Left renal pelvis (tissue), 4 donors: ENCODE results near the gene GPD1. TPM values are rescaled to one million over a fixed set of nuclear protein-coding genes. Genes with fewer than 3 reads are reported as not detected.

Experiments
- DNase-seq, 4 donors: peaks; one replicate each; pipeline ENCODE4 v3.0.0-alpha.2; 2013; ENCODE audit warnings: low read depth in 4 of 4, low spot score in 3 of 4
- polyA plus RNA-seq, 4 donors: library from polyadenylated mRNA; unstranded; fragments of 120-200 nt; gene quantifications; one replicate each; pipeline ENCODE4 v1.2.1, GENCODE V29; 2013; ENCODE audit not compliant: insufficient read length in 4 of 4

GPD1 gene
- polyA plus RNA-seq, 4 donors: 1.5 to 72.2 (median 46.0) TPM

GRCh38 chr12:50099302-50100008 lies 4.4 kb upstream of the GPD1 start:
- DNase-seq: no peak

- DNase-seq: no peak
These were observed 3.2 kb upstream of the GPD1 start for GRCh38 chr12:50100561-50100960.

DNA sequence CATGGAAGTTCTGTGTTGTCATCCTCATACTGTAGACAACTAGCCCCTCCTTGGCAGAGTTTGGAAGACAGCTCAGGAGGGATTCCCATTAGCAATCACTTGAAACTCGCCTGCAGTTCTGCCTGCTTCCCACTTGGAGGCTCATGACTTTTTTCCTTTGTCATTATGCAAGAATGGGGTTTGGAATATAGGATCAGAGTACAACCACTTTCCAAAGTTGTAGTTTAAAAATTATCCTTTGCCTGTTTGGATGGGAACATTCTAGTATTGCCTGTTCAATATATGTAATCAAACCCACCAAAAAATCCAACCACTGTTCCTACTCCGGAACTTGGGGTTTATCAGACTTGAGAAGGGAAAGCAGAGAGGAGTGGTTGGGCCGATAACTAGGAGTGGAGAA lies 2.1 kb upstream of the GPD1 start:
- DNase-seq: no peak

GRCh38 chr12:50102131-50102531 lies 1.7 kb upstream of the GPD1 start:
- no peak for DNase-seq

DNA sequence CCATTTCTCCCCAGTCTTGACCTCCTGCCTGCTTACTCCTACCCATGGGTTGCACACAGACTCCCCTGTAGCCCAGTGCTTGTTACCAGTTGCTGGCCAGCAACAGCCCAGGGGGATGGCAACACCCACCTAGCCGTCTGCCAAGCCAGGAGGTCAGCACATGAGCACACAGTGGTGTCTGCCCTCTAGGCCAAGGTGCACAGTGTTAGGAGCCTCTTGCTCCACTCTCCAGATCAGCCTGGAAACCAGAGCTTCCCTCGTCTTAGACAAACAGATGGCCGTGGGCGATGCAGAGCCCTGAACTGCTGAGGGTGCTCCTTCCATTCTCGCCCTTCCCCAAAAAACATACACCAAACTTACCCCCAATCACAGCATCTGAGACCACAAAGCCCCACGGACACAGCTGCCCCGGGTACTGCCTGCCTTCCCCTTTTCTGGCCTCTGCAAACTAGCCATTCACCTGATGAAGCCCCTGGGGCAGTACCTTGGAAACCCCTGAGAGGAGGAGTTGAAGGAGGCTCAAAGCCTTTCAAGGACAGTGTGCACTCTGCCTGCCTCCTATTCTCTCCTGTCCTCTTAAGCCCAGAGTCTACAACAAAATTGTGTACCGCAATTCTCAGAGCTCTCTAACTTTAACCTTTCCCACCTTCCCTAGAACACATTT lies 1.0 kb upstream of the GPD1 start:
- no peak for DNase-seq

- no peak for DNase-seq
These were observed 457 bp upstream of the GPD1 start for GRCh38 chr12:50103351-50103750.

DNA sequence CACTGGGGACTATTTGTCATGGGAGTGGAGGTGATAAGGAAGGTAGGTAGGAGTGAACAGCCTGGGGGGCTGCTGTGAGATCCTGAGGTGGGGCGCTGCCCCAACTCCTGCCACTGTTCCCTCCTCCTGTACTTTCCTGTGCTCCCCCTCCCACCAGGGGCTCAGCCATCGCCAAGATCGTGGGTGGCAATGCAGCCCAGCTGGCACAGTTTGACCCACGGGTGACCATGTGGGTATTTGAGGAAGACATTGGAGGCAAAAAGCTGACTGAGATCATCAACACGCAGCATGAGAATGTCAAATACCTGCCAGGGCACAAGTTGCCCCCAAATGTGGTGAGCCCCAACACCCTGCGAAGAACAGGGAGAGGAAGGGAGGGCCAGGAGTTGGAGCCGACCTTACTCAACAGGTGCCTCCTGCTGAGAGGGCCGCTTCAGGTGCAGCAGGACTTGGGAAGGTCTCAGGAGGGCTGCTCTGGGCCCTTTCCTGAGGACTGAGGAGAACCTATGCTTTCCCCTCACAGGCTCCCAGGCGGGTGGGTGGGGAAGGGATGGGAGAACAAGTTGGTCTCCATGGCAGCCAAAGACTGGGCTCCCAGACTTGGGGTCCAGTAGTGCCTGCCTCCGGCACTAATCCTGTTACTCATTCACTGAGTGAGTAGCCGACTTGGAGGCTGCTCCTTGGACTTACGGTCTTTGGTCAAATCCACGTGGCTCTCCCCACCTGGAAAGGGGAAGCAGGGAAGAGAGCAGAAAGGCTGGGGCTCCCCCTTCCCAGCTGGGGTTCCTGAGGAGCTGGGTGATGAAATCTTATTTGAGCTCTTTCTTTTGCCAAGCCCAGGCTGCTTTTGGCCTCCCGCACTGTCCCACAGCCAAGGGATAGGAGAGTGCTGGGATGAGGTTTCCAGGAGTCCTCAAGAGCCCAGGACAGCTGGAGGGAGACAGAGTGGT lies 884 bp downstream of the GPD1 start:
- peak in 1 of 4 donors; percentile 45 for DNase-seq

- no peak for DNase-seq
These were observed 2.2 kb downstream of the GPD1 start for GRCh38 chr12:50105913-50106450.

GRCh38 chr12:50106907-50107306 lies 3.1 kb downstream of the GPD1 start:
- DNase-seq: no peak

DNA sequence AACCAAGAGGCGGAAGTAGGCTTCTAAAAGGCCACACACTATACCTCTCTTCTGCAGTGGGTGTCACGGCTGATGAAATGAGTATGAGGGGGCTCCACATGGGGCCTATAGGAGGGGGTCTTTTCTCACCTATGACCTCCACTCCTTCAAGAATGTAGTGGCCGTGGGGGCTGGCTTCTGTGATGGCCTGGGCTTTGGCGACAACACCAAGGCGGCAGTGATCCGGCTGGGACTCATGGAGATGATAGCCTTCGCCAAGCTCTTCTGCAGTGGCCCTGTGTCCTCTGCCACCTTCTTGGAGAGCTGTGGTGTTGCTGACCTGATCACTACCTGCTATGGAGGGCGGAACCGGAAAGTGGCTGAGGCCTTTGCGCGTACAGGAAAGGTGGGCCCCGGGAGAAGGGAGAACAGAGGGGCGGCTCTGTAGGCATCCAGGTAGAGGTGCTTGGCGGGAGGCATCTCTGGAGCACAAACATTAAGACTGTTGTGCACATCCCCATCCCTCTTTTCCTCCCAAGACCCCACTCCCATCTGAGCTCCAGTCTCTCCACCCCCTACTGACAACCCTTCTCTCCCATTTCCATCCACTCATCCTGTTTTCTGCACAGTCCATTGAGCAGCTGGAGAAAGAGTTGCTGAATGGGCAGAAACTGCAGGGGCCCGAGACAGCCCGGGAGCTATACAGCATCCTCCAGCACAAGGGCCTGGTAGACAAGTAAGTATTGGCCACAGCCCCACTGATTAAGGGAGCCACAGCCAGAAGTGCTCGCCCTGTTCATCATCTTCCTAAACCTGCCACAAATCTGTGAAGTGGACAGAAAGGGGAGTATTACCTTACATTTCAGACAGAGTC lies 3.8 kb downstream of the GPD1 start:
- DNase-seq: no peak

DNA sequence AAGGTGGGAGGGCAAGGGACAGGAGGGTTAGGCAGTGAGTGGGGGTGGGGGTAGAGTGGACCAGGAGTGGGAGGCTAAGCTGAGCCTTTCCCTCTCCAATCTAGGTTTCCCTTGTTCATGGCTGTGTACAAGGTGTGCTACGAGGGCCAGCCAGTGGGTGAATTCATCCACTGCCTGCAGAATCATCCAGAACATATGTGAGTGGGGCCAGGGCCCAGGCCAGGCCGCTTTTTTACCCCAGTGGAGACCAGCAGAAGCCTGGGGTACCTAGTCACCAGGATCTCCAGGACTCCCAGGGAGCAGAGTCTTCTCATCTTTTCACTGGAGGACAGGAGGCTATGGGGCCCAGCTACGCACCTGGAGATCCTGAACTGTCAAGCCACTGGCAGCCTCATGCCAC lies 5.5 kb downstream of the GPD1 start:
- no peak for DNase-seq

GRCh38 chr12:50110127-50110761 lies 6.4 kb downstream of the GPD1 start:
- no peak for DNase-seq

GRCh38 chr12:50110762-50111351 lies 7.0 kb downstream of the GPD1 start:
- peak in 3 of 4 donors; percentile 58 to 83 (median 61) for DNase-seq

GRCh38 chr12:50111395-50111692 lies 7.5 kb downstream of the GPD1 start:
- DNase-seq: no peak

DNA sequence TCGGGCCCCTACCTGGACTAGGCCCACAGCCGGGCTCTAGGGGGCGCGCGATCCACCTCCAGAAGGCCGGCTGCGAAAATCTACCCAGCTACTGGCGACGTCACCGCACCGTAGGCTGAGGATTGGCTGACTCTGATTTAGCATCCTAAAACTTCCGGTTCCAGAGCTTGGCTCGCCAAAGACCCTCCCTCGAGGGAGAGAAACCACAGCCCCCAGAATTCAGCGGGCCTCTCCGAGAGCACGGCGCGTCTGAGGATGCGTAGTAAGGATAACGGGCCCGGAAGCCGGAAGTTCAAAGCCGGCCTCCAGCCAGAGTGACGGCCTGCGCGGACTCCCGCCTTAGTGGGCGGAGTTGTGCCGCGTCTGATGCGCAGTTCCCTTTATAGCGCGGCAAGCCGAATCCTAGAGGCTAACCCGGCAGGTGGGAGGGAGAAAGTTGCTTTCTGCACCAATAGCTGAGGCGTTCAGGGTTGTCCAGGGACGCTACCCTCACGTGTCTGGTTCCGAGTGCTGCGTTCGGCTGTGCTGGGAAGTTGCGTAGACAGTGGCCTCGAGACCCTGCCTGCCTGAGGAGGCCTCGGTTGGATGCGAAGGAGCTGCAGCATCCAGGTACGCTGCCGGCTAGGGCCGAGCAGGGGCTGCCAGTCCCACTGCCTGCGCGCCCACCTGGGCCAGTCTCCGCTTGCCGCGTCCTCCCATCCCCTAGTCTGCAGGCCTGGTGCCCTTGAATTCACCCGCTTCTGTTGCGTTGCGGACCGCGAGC lies 8.1 kb downstream of the GPD1 start, which contains the start of gene COX14:
Gene COX14, plus strand, starts transcription at position 544 of the 763 bp plus-strand sequence. CDS start 7,808 bp downstream, outside the sequence.
- DNase-seq: peak; percentile 98 to 99 (median 99)

DNA sequence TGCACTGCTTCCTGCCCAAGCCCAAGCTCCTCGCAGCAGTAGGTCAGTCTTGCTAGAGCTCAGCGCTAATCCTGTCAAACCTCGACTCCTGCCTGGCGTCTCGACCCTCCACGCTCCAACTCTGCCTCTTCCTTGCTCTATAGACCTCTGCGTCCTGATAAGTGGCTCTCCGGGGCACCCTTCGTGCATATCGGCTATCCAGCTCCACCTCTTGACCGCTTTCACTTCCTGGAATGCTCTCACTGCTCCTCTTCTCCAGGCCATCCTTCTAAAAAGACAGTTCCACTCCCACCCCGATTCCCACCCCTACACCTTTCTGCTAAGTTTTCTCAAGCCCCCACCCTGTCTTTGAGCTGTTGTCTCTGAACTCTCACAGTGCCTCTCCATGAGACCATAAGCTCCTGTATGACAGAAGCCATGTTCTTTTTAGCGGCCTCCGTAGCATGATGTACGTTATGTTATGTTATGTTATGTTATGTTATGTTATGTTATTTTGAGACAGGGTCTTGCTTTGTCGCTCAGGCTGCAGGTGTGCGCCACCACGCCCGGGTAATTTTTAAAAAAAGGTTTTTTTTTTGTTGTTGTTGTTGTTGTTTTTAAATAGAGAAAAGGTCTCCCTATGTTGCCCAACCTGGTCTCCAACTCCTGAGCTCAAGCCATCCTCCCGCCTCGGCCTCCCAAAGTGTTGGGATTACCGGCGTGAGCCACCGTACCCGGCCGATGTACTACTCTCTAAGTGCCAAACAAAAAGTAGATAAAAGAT lies 8.8 kb downstream of the GPD1 start:
- no peak for DNase-seq

GRCh38 chr12:50117057-50117622 lies 13.3 kb downstream of the GPD1 start:
- DNase-seq: no peak
